Measurements from ENCODE around the gene LRRC74A.
"Not testable (repeated sequence)": the region's sequence is repeated elsewhere in the genome, so short reads cannot be mapped to it uniquely, and the experiment has no call there.

Gene LRRC74A

GRCh38 chr14:76872796-76873432 is 46.7 kb downstream of the LRRC74A start:
- Mint-ChIP-seq H3K4me1 (peaks cover 7% of the 10 kb centered on the region), H3K27me3 (peaks cover 42% of the 10 kb centered on the region), H3K27ac (no peak overlapping the region), H3K36me3 (no peaks in the 10 kb centered on the region), H3K4me3 (no peak overlapping the region), H3K9me3 (peaks cover 8% of the 10 kb centered on the region)
- CTCF ChIA-PET, result interaction anchor here (0.5 to 28.3 kb wide), 28 partner anchors 9 to 417 kb away, joined by 3 to 1049 read pairs (median 4); partner anchors contain the start of gene CIPC
- DNase-seq, result peak; percentile 71

- H3K27me3 Mint-ChIP-seq, result peaks cover 42% of the 10 kb centered on the region
- no peak overlapping the region for H3K27ac Mint-ChIP-seq
- H3K4me1 Mint-ChIP-seq, result no peaks in the 10 kb centered on the region
- CTCF ChIA-PET, result interaction anchor here (0.9 to 28.3 kb wide), 18 partner anchors 9 to 250 kb away, joined by 3 to 1049 read pairs (median 6); partner anchors contain the start of gene CIPC
- DNase-seq, result no peak
- H3K36me3 Mint-ChIP-seq, result no peaks in the 10 kb centered on the region
- H3K4me3 Mint-ChIP-seq, result no peak overlapping the region
- peaks cover 8% of the 10 kb centered on the region for H3K9me3 Mint-ChIP-seq
Observed at GRCh38 chr14:76874734-76875133, 48.5 kb downstream of the LRRC74A start.

- no peak overlapping the region for H3K27ac Mint-ChIP-seq
- DNase-seq, result peak; percentile 63
- no peaks in the 10 kb centered on the region for H3K4me1 Mint-ChIP-seq
- H3K36me3 Mint-ChIP-seq, result no peaks in the 10 kb centered on the region
- no peak overlapping the region for H3K4me3 Mint-ChIP-seq
- peaks cover 37% of the 10 kb centered on the region for H3K27me3 Mint-ChIP-seq
- CTCF ChIA-PET, result interaction anchor here (0.7 to 28.3 kb wide), 38 partner anchors 8 to 275 kb away, joined by 3 to 1049 read pairs (median 5); partner anchors contain the start of gene CIPC
- H3K9me3 Mint-ChIP-seq, result peaks cover 8% of the 10 kb centered on the region
Observed at GRCh38 chr14:76876076-76876475, 49.9 kb downstream of the LRRC74A start.

- Mint-ChIP-seq H3K36me3 (no peaks in the 10 kb centered on the region), H3K9me3 (peaks cover 8% of the 10 kb centered on the region), H3K27me3 (peaks cover 31% of the 10 kb centered on the region), H3K4me1 (peaks cover under 1% of the 10 kb centered on the region), H3K4me3 (no peak overlapping the region), H3K27ac (no peak overlapping the region)
- CTCF ChIA-PET, result interaction anchor here (0.7 to 28.3 kb wide), 4 partner anchors 10 to 201 kb away, joined by 4 to 1049 read pairs (median 54); partner anchors contain the start of gene CIPC
- DNase-seq, result no peak
Observed at GRCh38 chr14:76877871-76878270, 51.7 kb downstream of the LRRC74A start.

GRCh38 chr14:76880449-76880848 is 54.2 kb downstream of the LRRC74A start:
- CTCF ChIA-PET, result interaction anchor here (0.7 to 28.3 kb wide), 7 partner anchors 10 to 199 kb away, joined by 3 to 1049 read pairs (median 3); partner anchors contain the start of gene CIPC

GRCh38 chr14:76881348-76881747 is 55.1 kb downstream of the LRRC74A start:
- Mint-ChIP-seq H3K36me3 (no peaks in the 10 kb centered on the region), H3K27ac (no peak overlapping the region), H3K27me3 (peaks cover 23% of the 10 kb centered on the region), H3K4me1 (peaks cover 12% of the 10 kb centered on the region), H3K9me3 (no peaks in the 10 kb centered on the region), H3K4me3 (no peak overlapping the region)
- CTCF ChIA-PET, result interaction anchor here (1.3 to 28.3 kb wide), 5 partner anchors 8 to 198 kb away, joined by 3 to 1049 read pairs (median 12); partner anchors contain the start of gene CIPC
- no peak for DNase-seq

More at GRCh38 chr14:76880449-76880848, 54.2 kb downstream of the LRRC74A start:
- Mint-ChIP-seq H3K27me3 (peaks cover 21% of the 10 kb centered on the region), H3K9me3 (peaks cover 3% of the 10 kb centered on the region), H3K27ac (no peak overlapping the region), H3K4me3 (no peak overlapping the region), H3K4me1 (peaks cover 12% of the 10 kb centered on the region), H3K36me3 (no peaks in the 10 kb centered on the region)
- no peak for DNase-seq

- no peak overlapping the region for H3K4me3 Mint-ChIP-seq
- H3K36me3 Mint-ChIP-seq, result no peaks in the 10 kb centered on the region
- H3K9me3 Mint-ChIP-seq, result no peaks in the 10 kb centered on the region
- H3K27me3 Mint-ChIP-seq, result peaks cover 34% of the 10 kb centered on the region
- no peak for DNase-seq
- peaks cover 12% of the 10 kb centered on the region for H3K4me1 Mint-ChIP-seq
- CTCF ChIA-PET, result interaction anchor here (1.4 to 28.3 kb wide), 4 partner anchors 10 to 196 kb away, joined by 5 to 1049 read pairs (median 54); partner anchors contain the start of gene CIPC
- no peak overlapping the region for H3K27ac Mint-ChIP-seq
Observed at GRCh38 chr14:76882651-76883050, 56.4 kb downstream of the LRRC74A start.

- no peak for DNase-seq
- CTCF ChIA-PET, result interaction anchor here (1.3 to 10.5 kb wide), 4 partner anchors 8 to 187 kb away, joined by 3 to 97 read pairs (median 4); no protein-coding TSS in a partner anchor
- peaks cover 12% of the 10 kb centered on the region for H3K4me1 Mint-ChIP-seq
- no peaks in the 10 kb centered on the region for H3K9me3 Mint-ChIP-seq
- H3K27me3 Mint-ChIP-seq, result peaks cover 39% of the 10 kb centered on the region
- no peak overlapping the region for H3K4me3 Mint-ChIP-seq
- H3K27ac Mint-ChIP-seq, result no peak overlapping the region
- H3K36me3 Mint-ChIP-seq, result no peaks in the 10 kb centered on the region
Observed at GRCh38 chr14:76883447-76883846, 57.2 kb downstream of the LRRC74A start.

GRCh38 chr14:76884394-76884793 is 58.2 kb downstream of the LRRC74A start:
- Mint-ChIP-seq H3K36me3 (no peaks in the 10 kb centered on the region), H3K4me3 (no peak overlapping the region), H3K4me1 (peaks cover 12% of the 10 kb centered on the region), H3K27ac (no peak overlapping the region), H3K27me3 (peaks cover 41% of the 10 kb centered on the region), H3K9me3 (no peaks in the 10 kb centered on the region)
- DNase-seq, result no peak
- CTCF ChIA-PET, result interaction anchor here (1.2 to 1.4 kb wide), 4 partner anchors 9 to 186 kb away, joined by 3 to 5 read pairs (median 4); no protein-coding TSS in a partner anchor

GRCh38 chr14:76884853-76885276 is 58.7 kb downstream of the LRRC74A start:
- H3K4me1 Mint-ChIP-seq, result peaks cover 12% of the 10 kb centered on the region
- DNase-seq, result no peak
- H3K9me3 Mint-ChIP-seq, result no peaks in the 10 kb centered on the region
- no peaks in the 10 kb centered on the region for H3K36me3 Mint-ChIP-seq
- CTCF ChIA-PET, result interaction anchor here (1.2 to 5.9 kb wide), 2 partner anchors 10 to 29 kb away, joined by 3 to 50 read pairs; no protein-coding TSS in a partner anchor
- no peak overlapping the region for H3K27ac Mint-ChIP-seq
- H3K27me3 Mint-ChIP-seq, result peaks cover 37% of the 10 kb centered on the region
- H3K4me3 Mint-ChIP-seq, result no peak overlapping the region

- Mint-ChIP-seq H3K4me1 (peaks cover 12% of the 10 kb centered on the region), H3K27me3 (peaks cover 36% of the 10 kb centered on the region), H3K27ac (no peak overlapping the region), H3K36me3 (no peaks in the 10 kb centered on the region), H3K4me3 (no peak overlapping the region), H3K9me3 (no peaks in the 10 kb centered on the region)
- DNase-seq, result no peak
- CTCF ChIA-PET, result interaction anchor here (1.2 to 5.9 kb wide), 5 partner anchors 13 to 183 kb away, joined by 5 to 50 read pairs (median 11); no protein-coding TSS in a partner anchor
Observed at GRCh38 chr14:76887191-76887590, 61.0 kb downstream of the LRRC74A start.

GRCh38 chr14:76891391-76891790 is 65.2 kb downstream of the LRRC74A start:
- no peak for DNase-seq
- Mint-ChIP-seq H3K4me3 (no peak overlapping the region), H3K27ac (no peak overlapping the region), H3K9me3 (peaks cover 7% of the 10 kb centered on the region), H3K27me3 (peaks cover 26% of the 10 kb centered on the region), H3K4me1 (no peaks in the 10 kb centered on the region), H3K36me3 (peaks cover 3% of the 10 kb centered on the region)
- CTCF ChIA-PET, result interaction anchor here (0.6 to 1.5 kb wide), 3 partner anchors 15 to 22 kb away, joined by 3 read pairs; no protein-coding TSS in a partner anchor

GRCh38 chr14:76894308-76894707 is 68.1 kb downstream of the LRRC74A start:
- H3K4me3 Mint-ChIP-seq, result no peak overlapping the region

GRCh38 chr14:76898006-76898405 is 71.8 kb downstream of the LRRC74A start:
- CTCF ChIA-PET, H3K9me3 Mint-ChIP-seq: not testable (repeated sequence)

More at GRCh38 chr14:76894308-76894707, 68.1 kb downstream of the LRRC74A start:
- CTCF ChIA-PET, result interaction anchor here (1.7 kb wide), 1 partner anchor 22 kb away, joined by 9 read pairs; no protein-coding TSS in a partner anchor
- H3K4me1 Mint-ChIP-seq, result no peaks in the 10 kb centered on the region
- no peak overlapping the region for H3K27ac Mint-ChIP-seq
- peaks cover 7% of the 10 kb centered on the region for H3K9me3 Mint-ChIP-seq
- peaks cover 4% of the 10 kb centered on the region for H3K27me3 Mint-ChIP-seq
- peaks cover 3% of the 10 kb centered on the region for H3K36me3 Mint-ChIP-seq
- DNase-seq, result no peak

More at GRCh38 chr14:76898006-76898405, 71.8 kb downstream of the LRRC74A start:
- not testable (repeated sequence) for H3K4me3 Mint-ChIP-seq, DNase-seq, H3K27ac Mint-ChIP-seq, H3K4me1 Mint-ChIP-seq, H3K36me3 Mint-ChIP-seq
- H3K27me3 Mint-ChIP-seq, result peaks cover 24% of the 10 kb centered on the region
